Cardiac muscle cell (in vitro differentiated cells and primary cell): ENCODE measurements around the gene RPL7A. TPM values are rescaled to one million over a fixed set of nuclear protein-coding genes. Genes with fewer than 3 reads are reported as not detected.
"Not testable (repeated sequence)": the region's sequence is repeated elsewhere in the genome, so short reads cannot be mapped to it uniquely, and the experiment has no call there.

Source experiments
- DNase-seq, 2 donors: peaks; one replicate each; pipeline versions ENCODE4 v3.0.0 to v3.0.0-alpha.2; 2010 to 2017; ENCODE audit warnings: low read depth in 1 of 2, low spot score in 1 of 2
- H3K27ac ChIP-seq: fragments of 200-600 bp; sonication (generic); 2 replicates; pipeline ENCODE4 v1.5.1; 2016
- H3K27me3 ChIP-seq: fragments of 200-600 bp; sonication (generic); 2 replicates; pipeline ENCODE4 v1.6.0; 2016; ENCODE audit warnings: control low read depth
- H3K36me3 ChIP-seq: fragments of 200-600 bp; sonication (generic); 2 replicates; pipeline ENCODE4 v1.5.1; 2016; ENCODE audit warnings: control low read depth
- H3K4me1 ChIP-seq: fragments of 200-600 bp; sonication (generic); 2 replicates; pipeline ENCODE4 v1.8.1; 2017; ENCODE audit warnings: low read depth, mild to moderate bottlenecking, mixed run types
- H3K4me3 ChIP-seq: fragments of 200-600 bp; sonication (generic); 2 replicates; pipeline ENCODE4 v1.5.1; 2016; ENCODE audit warnings: mild to moderate bottlenecking
- H3K9me3 ChIP-seq: fragments of 200-600 bp; sonication (generic); 2 replicates; pipeline ENCODE4 v1.5.1; 2017; ENCODE audit warnings: low read depth, mild to moderate bottlenecking, control low read depth
- CTCF ChIP-seq: IDR thresholded peaks from 2 replicates; pipeline ENCODE4 v1.5.1; 2012; ENCODE audit warnings: low read depth, mild to moderate bottlenecking, low read length
- polyA plus RNA-seq: library from polyadenylated mRNA; unstranded; fragments of >200 nt; fragmentation: Nextera tagmentation; extraction: Ambion mirVana; gene quantifications from 2 replicates; pipeline ENCODE4 v1.2.1, GENCODE V29; 2016
- total RNA-seq: library from RNA; depleted of rRNA; stranded (reverse); fragments of >200 nt; gene quantifications from 2 replicates; pipeline ENCODE4 v1.2.3, GENCODE V29; 2016

The RPL7A gene
- total and polyA plus RNA-seq, 2 experiments from 2014 or later, result 404 to 2,233 TPM

- Histone ChIP-seq H3K27me3 (no peaks in the 10 kb centered on the region), H3K36me3 (peaks cover 14% of the 10 kb centered on the region), H3K4me1 (no peaks in the 10 kb centered on the region), H3K27ac (no peak overlapping the region), H3K9me3 (no peaks in the 10 kb centered on the region), H3K4me3 (no peak overlapping the region)
- DNase-seq, result no peak
- TF ChIP-seq CTCF, result no peak
These were observed 24.1 kb downstream of the RPL7A start for GRCh38 chr9:133372144-133372543.

- Histone ChIP-seq H3K36me3 (peaks cover 14% of the 10 kb centered on the region), H3K27me3 (no peaks in the 10 kb centered on the region), H3K27ac (peak overlapping the region; percentile 99), H3K4me1 (no peaks in the 10 kb centered on the region), H3K4me3 (peak overlapping the region; percentile 98), H3K9me3 (no peaks in the 10 kb centered on the region)
- no peak for TF ChIP-seq CTCF
- peak in 1 of 2 donors; percentile 53 for DNase-seq
These were observed 26.6 kb downstream of the RPL7A start for GRCh38 chr9:133374612-133375115.

GRCh38 chr9:133375116-133375723, 27.2 kb downstream of the RPL7A start:
- peak overlapping the region; percentile 99 for H3K27ac ChIP-seq
- H3K9me3 ChIP-seq, result no peaks in the 10 kb centered on the region
- H3K4me3 ChIP-seq, result peak overlapping the region; percentile 98
- peak; percentile 41 to 43 for DNase-seq
- peaks cover 14% of the 10 kb centered on the region for H3K36me3 ChIP-seq
- no peak for TF ChIP-seq CTCF
- no peaks in the 10 kb centered on the region for H3K27me3 ChIP-seq
- no peaks in the 10 kb centered on the region for H3K4me1 ChIP-seq

- Histone ChIP-seq H3K27me3 (no peaks in the 10 kb centered on the region), H3K4me3 (peak within 1 kb of the TSS; percentile 98), H3K27ac (peak within 1 kb of the TSS; percentile 99), H3K4me1 (no peaks in the 10 kb centered on the region), H3K9me3 (no peaks in the 10 kb centered on the region), H3K36me3 (peaks cover 9% of the 10 kb centered on the region)
- DNase-seq, result peak; percentile 99
- TF ChIP-seq CTCF, result no peak
These were observed 28.0 kb downstream of the RPL7A start, which contains the start of the genes STKLD1 and SURF4 for GRCh38 chr9:133375724-133376654. STKLD1 (plus strand) TSS chr9:133376366; CDS start chr9:133376474, 108 bp downstream. SURF4 (minus strand) TSS chr9:133376060; CDS start chr9:133375969, 91 bp downstream.

GRCh38 chr9:133377280-133377679, 29.3 kb downstream of the RPL7A start:
- not testable (repeated sequence) for H3K27ac ChIP-seq, H3K4me3 ChIP-seq, H3K36me3 ChIP-seq, DNase-seq, H3K4me1 ChIP-seq, H3K27me3 ChIP-seq, H3K9me3 ChIP-seq
